H1 (cell line): ENCODE data around the gene RGS8. TPM values are rescaled to one million over a fixed set of nuclear protein-coding genes. Genes with fewer than 3 reads are reported as not detected.

Experiments used
- CTCF ChIA-PET: fragments of 300-600 bp; sonication (Branson Sonifier 250); formaldehyde crosslinking; loops from one replicate; lab custom pipeline; 2021; ENCODE audit not compliant: partially characterized antibody; lab: Charles Lee
- POLR2A ChIA-PET: fragments of 300-600 bp; sonication (Branson Sonifier 250); formaldehyde crosslinking; loops from one replicate; lab custom pipeline; 2021; ENCODE audit warnings: inconsistent platforms; ENCODE audit not compliant: partially characterized antibody; lab: Charles Lee
- DNase-seq, 2 experiments: peaks; one replicate each; pipeline versions ENCODE4 v3.0.0 to v3.0.0-alpha.2; 2010 to 2022; ENCODE audit warnings: low spot score in 2 of 2, low read depth in 1 of 2, mixed read lengths in 1 of 2
- FAIRE-seq: peaks from 2 replicates; lab custom pipeline; 2011; peaks lifted over from hg19 to GRCh38; lab: Jason Lieb, UNC
- H2AFZ ChIP-seq: 2 replicates; pipeline ENCODE4 v1.8.1; 2012; ENCODE audit warnings: low read length, inconsistent platforms
- H2AK5ac ChIP-seq: 2 replicates; pipeline ENCODE4 v1.6.1; 2013; ENCODE audit warnings: low read depth, low read length
- H2BK120ac ChIP-seq: replicated peaks from 2 replicates; pipeline ENCODE3; 2013; ENCODE audit warnings: low read depth, low read length, inconsistent platforms
- H2BK12ac ChIP-seq: 2 replicates; pipeline ENCODE4 v1.6.1; 2013; ENCODE audit warnings: low read depth, low read length
- H2BK15ac ChIP-seq: 2 replicates; pipeline ENCODE4 v1.6.1; 2013; ENCODE audit warnings: low read length
- H2BK20ac ChIP-seq: 2 replicates; pipeline ENCODE4 v1.6.1; 2013; ENCODE audit warnings: low read length
- H2BK5ac ChIP-seq: 2 replicates; pipeline ENCODE4 v1.6.1; 2013; ENCODE audit warnings: low read depth, low read length
- H3K14ac ChIP-seq: 2 replicates; pipeline ENCODE4 v1.6.1; 2013; ENCODE audit warnings: inconsistent platforms; ENCODE audit not compliant: insufficient read length
- H3K18ac ChIP-seq: 2 replicates; pipeline ENCODE4 v1.6.1; 2013; ENCODE audit warnings: low read length; ENCODE audit errors: extremely low read depth
- H3K23ac ChIP-seq: 2 replicates; pipeline ENCODE4 v1.6.1; 2013; ENCODE audit warnings: inconsistent platforms; ENCODE audit not compliant: insufficient read length
- H3K23me2 ChIP-seq: 2 replicates; pipeline ENCODE4 v1.6.1; 2013; ENCODE audit warnings: low read depth, low read length
- H3K27ac ChIP-seq: 2 replicates; pipeline ENCODE4 v1.6.1; 2011; ENCODE audit warnings: low read depth, low read length, inconsistent platforms
- H3K27me3 ChIP-seq, 4 experiments: replicated peaks in 1 of 4; 1 replicate in 1 of 4; 2 replicates in 3 of 4; pipeline versions ENCODE4 v1.6.1 to v1.8.1; 2011 to 2013; ENCODE audit warnings: low read length in 3 of 4, mild to moderate bottlenecking in 3 of 4, inconsistent platforms in 2 of 4, mixed read lengths in 2 of 4, moderate library complexity in 1 of 4; ENCODE audit not compliant: control insufficient read depth in 3 of 4, insufficient read depth in 3 of 4; ENCODE audit errors: extremely low read depth in 1 of 4
- H3K36me3 ChIP-seq, 4 experiments: 2 replicates each; pipeline versions ENCODE4 v1.6.1 to v1.8.1; 2011 to 2013; ENCODE audit warnings: mild to moderate bottlenecking in 4 of 4, low read length in 3 of 4, moderate library complexity in 2 of 4, control low read depth in 1 of 4, inconsistent platforms in 1 of 4; ENCODE audit not compliant: insufficient read depth in 4 of 4, control insufficient read depth in 2 of 4
- H3K4ac ChIP-seq: replicated peaks from 2 replicates; pipeline ENCODE3; 2013; ENCODE audit warnings: low read length, low read depth, mixed read lengths, inconsistent platforms; ENCODE audit not compliant: insufficient read length
- H3K4me1 ChIP-seq, 4 experiments: replicated peaks in 1 of 4; 1 replicate in 1 of 4; 2 replicates in 3 of 4; pipeline versions ENCODE4 v1.6.1 to v1.8.1; 2011 to 2013; ENCODE audit warnings: low read length in 3 of 4, inconsistent platforms in 2 of 4, mixed read lengths in 1 of 4; ENCODE audit not compliant: insufficient read depth in 4 of 4, control insufficient read depth in 3 of 4
- H3K4me2 ChIP-seq, 2 experiments: 2 replicates each; pipeline versions ENCODE4 v1.6.1 to v1.8.1; 2011 to 2013; ENCODE audit warnings: low read depth in 2 of 2, low read length in 2 of 2, control low read depth in 1 of 2, inconsistent platforms in 1 of 2, mild to moderate bottlenecking in 1 of 2; ENCODE audit not compliant: insufficient read depth in 1 of 2
- H3K4me3 ChIP-seq, 4 experiments: fragments of 200-600, 300-600 bp in 1 of 4; sonication (generic), shearing (Covaris generic), sonication (Bioruptor Twin) in 1 of 4; 2 replicates each; pipeline versions ENCODE4 v1.5.1 to v1.8.1; 2011 to 2016; ENCODE audit warnings: low read length in 4 of 4, low read depth in 3 of 4, control low read depth in 2 of 4, inconsistent platforms in 2 of 4, mild to moderate bottlenecking in 2 of 4, mixed read lengths in 1 of 4, moderate library complexity in 1 of 4; ENCODE audit not compliant: insufficient read depth in 2 of 4; ENCODE audit errors: extremely low read depth in 1 of 4
- H3K56ac ChIP-seq: replicated peaks from 2 replicates; pipeline ENCODE3; 2013; ENCODE audit warnings: low read depth, mild to moderate bottlenecking, mixed read lengths, low read length, inconsistent platforms; ENCODE audit not compliant: insufficient read length
- H3K79me1 ChIP-seq: 2 replicates; pipeline ENCODE4 v1.6.1; 2013; ENCODE audit warnings: low read depth, low read length, control low read depth
- H3K79me2 ChIP-seq, 2 experiments: 2 replicates each; pipeline versions ENCODE4 v1.6.1 to v1.8.1; 2012 to 2013; ENCODE audit warnings: low read length in 2 of 2, mild to moderate bottlenecking in 2 of 2, inconsistent platforms in 1 of 2; ENCODE audit not compliant: insufficient read depth in 2 of 2, control insufficient read depth in 1 of 2
- H3K9ac ChIP-seq, 4 experiments: replicated peaks in 1 of 4; 1 replicate in 1 of 4; 2 replicates in 3 of 4; pipeline versions ENCODE4 v1.6.1 to v1.8.1; 2011 to 2013; ENCODE audit warnings: low read depth in 3 of 4, low read length in 3 of 4, control low read depth in 2 of 4, mild to moderate bottlenecking in 2 of 4, moderate library complexity in 2 of 4, inconsistent platforms in 1 of 4; ENCODE audit errors: extremely low read depth in 1 of 4
- H3K9me3 ChIP-seq, 2 experiments: 2 replicates each; pipeline versions ENCODE4 v1.6.1 to v1.8.1; 2012 to 2013; ENCODE audit warnings: mild to moderate bottlenecking in 2 of 2, moderate library complexity in 2 of 2, control low read depth in 1 of 2, inconsistent platforms in 1 of 2, low read depth in 1 of 2, low read length in 1 of 2, mixed read lengths in 1 of 2; ENCODE audit not compliant: insufficient read depth in 2 of 2
- H4K20me1 ChIP-seq, 2 experiments: replicated peaks in 1 of 2; 2 replicates each; pipeline versions ENCODE3 to v1.8.1; 2011 to 2013; ENCODE audit warnings: inconsistent platforms in 2 of 2, low read length in 2 of 2, mild to moderate bottlenecking in 1 of 2; ENCODE audit not compliant: insufficient read depth in 2 of 2, control insufficient read depth in 1 of 2
- H4K5ac ChIP-seq: 2 replicates; pipeline ENCODE4 v1.6.1; 2013; ENCODE audit warnings: low read length, low read depth, mixed read lengths, inconsistent platforms; ENCODE audit not compliant: insufficient read length
- H4K8ac ChIP-seq: 2 replicates; pipeline ENCODE4 v1.8.0; 2013; ENCODE audit warnings: mild to moderate bottlenecking, moderate library complexity, low read length, inconsistent platforms; ENCODE audit not compliant: insufficient read depth; ENCODE audit errors: extremely low read depth
- H4K91ac ChIP-seq: replicated peaks from 2 replicates; pipeline ENCODE3; 2013; ENCODE audit warnings: low read length, mixed read lengths, inconsistent platforms; ENCODE audit not compliant: insufficient read length
- CHD1 ChIP-seq: IDR thresholded peaks from 2 replicates; pipeline ENCODE4 v1.6.1; 2012; ENCODE audit warnings: low read depth, low read length, improper control_type of control experiment
- SP2 ChIP-seq: IDR thresholded peaks from 2 replicates; pipeline ENCODE4 v1.6.1; 2012; ENCODE audit warnings: mild to moderate bottlenecking, low read length, inconsistent platforms
- WGBS, 2 experiments: shearing (Covaris generic) in 1 of 2; methylation state at CpG; one replicate each; pipeline versions ENCODE4 v1.1.6 to v1.1.7; 2013 to 2015; ENCODE audit warnings: low lambda C conversion rate in 2 of 2, mixed read lengths in 2 of 2, inconsistent platforms in 1 of 2, low coverage in 1 of 2, missing lambda C conversion rate in 1 of 2; ENCODE audit not compliant: insufficient replicate concordance in 2 of 2, insufficient coverage in 1 of 2, insufficient read length in 1 of 2; ENCODE audit errors: extremely low coverage in 1 of 2, missing lambda C conversion rate in 1 of 2; 5-methylcytosine and 5-hydroxymethylcytosine counted together
- polyA plus RNA-seq, 7 experiments: library from polyadenylated mRNA; depleted of rRNA in 3 of 7; stranded (reverse) in 5 of 7; unstranded in 2 of 7; fragments of >200 nt in 5 of 7; fragments of 200-250 nt in 2 of 7; gene quantifications; 1 replicate in 5 of 7; 2 replicates in 1 of 7; 4 replicates in 1 of 7; pipeline versions ENCODE4 v1.2.1 to v1.2.3, GENCODE V29; 2011 to 2013; ENCODE audit warnings: missing spikeins in 2 of 7, mixed read lengths in 2 of 7
- total RNA-seq: library from RNA; stranded (reverse); fragmentation: NEBNext Ultra II Directional; extraction: Animal tissue kit (Norgen Biotek cat#: 25700); gene quantifications from 2 replicates; pipeline ENCODE4 v1.2.1, GENCODE V29; 2021

Gene RGS8
- total and polyA plus RNA-seq, 2 of the 8 experiments (the other 6 are each of a cell fraction or from before 2014, with no cell fraction given) = 0.13 to 0.23 TPM

DNA sequence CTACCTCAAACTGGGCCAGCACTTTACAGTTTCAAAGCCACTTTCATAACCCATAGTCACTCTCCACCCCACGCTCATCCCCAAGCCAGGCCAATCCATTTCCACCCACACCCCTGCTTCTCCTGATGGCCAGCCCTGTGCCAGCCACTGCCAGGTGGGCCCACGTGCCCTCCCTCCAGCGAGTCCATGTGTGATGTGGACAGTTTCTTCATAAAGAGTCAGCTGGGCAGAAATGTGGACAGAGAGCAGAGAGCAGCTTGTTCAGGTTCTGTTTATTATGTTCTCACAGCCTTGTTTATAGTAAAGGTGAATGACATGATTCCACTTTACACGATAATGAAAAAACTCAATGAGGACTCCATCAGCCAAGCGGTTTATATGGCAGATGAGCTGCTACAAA lies 42.8 kb downstream of the RGS8 start:
- H2AFZ ChIP-seq = no peak overlapping the region
- no peak overlapping the region for H2BK12ac ChIP-seq
- H3K23ac ChIP-seq = no peak overlapping the region
- CTCF ChIA-PET = interaction anchor here (0.7 to 2.3 kb wide), 6 partner anchors 13 to 237 kb away, joined by 3 to 4 read pairs (median 3); no protein-coding TSS in a partner anchor
- TF ChIP-seq SP2 (no peak), CHD1 (no peak)
- H2BK20ac ChIP-seq = no peak overlapping the region
- no peaks in the 10 kb centered on the region; the same call in 1 of the 2 replicates for H3K79me1 ChIP-seq
- DNase-seq (no peak), FAIRE-seq (no peak)
- no peak overlapping the region for H2AK5ac ChIP-seq
- no peak overlapping the region for H2BK120ac ChIP-seq
- H3K79me2 ChIP-seq = no peaks in the 10 kb centered on the region
- POLR2A ChIA-PET = interaction anchor here (1.8 kb wide), 1 partner anchor 27 kb away, joined by 6 read pairs; no protein-coding TSS in a partner anchor
- no peak overlapping the region for H3K4ac ChIP-seq
- no peak overlapping the region for H3K18ac ChIP-seq
- no peak overlapping the region for H4K91ac ChIP-seq
- H3K27ac ChIP-seq = no peak overlapping the region
- H3K27me3 ChIP-seq = no peaks in the 10 kb centered on the region; a peak in 1 of 7 replicates
- no peaks in the 10 kb centered on the region for H3K36me3 ChIP-seq
- no peak overlapping the region for H4K8ac ChIP-seq
- H3K9ac ChIP-seq = no peak overlapping the region
- H3K9me3 ChIP-seq = no peaks in the 10 kb centered on the region
- 83% methylated on average over 5 of the region's 5 CpGs; no CpG with 5 or more reads in 1 of the 2 experiments for WGBS, 2 experiments
- H4K20me1 ChIP-seq = no peaks in the 10 kb centered on the region
- H3K56ac ChIP-seq = no peak overlapping the region
- H3K4me1 ChIP-seq = no peaks in the 10 kb centered on the region
- no peak overlapping the region for H2BK15ac ChIP-seq
- no peak overlapping the region for H3K4me2 ChIP-seq
- H2BK5ac ChIP-seq = no peak overlapping the region
- no peak overlapping the region for H3K14ac ChIP-seq
- H3K4me3 ChIP-seq = no peak overlapping the region
- H3K23me2 ChIP-seq = no peaks in the 10 kb centered on the region
- H4K5ac ChIP-seq = no peak overlapping the region
